IMR-90 (cell line): ENCODE data around the gene CAMK2N1. TPM values are rescaled to one million over a fixed set of nuclear protein-coding genes. Genes with fewer than 3 reads are reported as not detected.

Experiments
- ATAC-seq: fragments of 200-7000 bp; cut with Tn5 transposase; 2 replicates; pipeline ENCODE4 v1.9.1; 2020; ENCODE audit warnings: low read depth, mild to moderate bottlenecking, moderate library complexity
- BruUV-seq: library from RNA; stranded (reverse); fragments of 400-500 nt; replicated peaks from 2 replicates; lab custom pipeline; 2021; lab: Mats Ljungman, UMichigan
- CTCF ChIA-PET: fragments of 300-600 bp; formaldehyde crosslinking; extraction: SDS; loops from one replicate; lab custom pipeline; 2021; ENCODE audit warnings: antibody characterized with exemption; lab: Yijun Ruan, JAX
- POLR2A ChIA-PET: fragments of 300-600 bp; sonication (Branson Sonifier 250); formaldehyde crosslinking; loops from one replicate; lab custom pipeline; 2022; ENCODE audit warnings: antibody characterized with exemption; ENCODE audit not compliant: unreplicated experiment; lab: Charles Lee
- DNase-seq: peaks from one replicate; pipeline ENCODE4 v3.0.0; 2013
- H2AFZ ChIP-seq: replicated peaks from 2 replicates; pipeline ENCODE3; 2013; ENCODE audit warnings: low read length, mild to moderate bottlenecking; ENCODE audit not compliant: poor library complexity
- H2AK5ac ChIP-seq: 2 replicates; pipeline ENCODE4 v1.6.1; 2013; ENCODE audit warnings: low read depth, low read length, inconsistent platforms
- H2AK9ac ChIP-seq: replicated peaks from 2 replicates; pipeline ENCODE3; 2013; ENCODE audit warnings: mild to moderate bottlenecking, low read depth, low read length, moderate library complexity; ENCODE audit not compliant: poor library complexity
- H2BK120ac ChIP-seq: 2 replicates; pipeline ENCODE4 v1.6.1; 2013; ENCODE audit warnings: low read depth, low read length, inconsistent platforms
- H2BK15ac ChIP-seq: 3 replicates; pipeline ENCODE4 v1.6.1; 2013; ENCODE audit warnings: low read depth, low read length, inconsistent platforms
- H2BK20ac ChIP-seq: 2 replicates; pipeline ENCODE4 v1.6.1; 2013; ENCODE audit warnings: low read depth, mild to moderate bottlenecking, inconsistent platforms, low read length, moderate library complexity
- H2BK5ac ChIP-seq: 2 replicates; pipeline ENCODE4 v1.6.1; 2013; ENCODE audit warnings: mild to moderate bottlenecking, low read depth, low read length, inconsistent platforms; ENCODE audit not compliant: poor library complexity, severe bottlenecking
- H3K14ac ChIP-seq: replicated peaks from 2 replicates; pipeline ENCODE4 v1.6.1; 2013; ENCODE audit warnings: low read depth, low read length, inconsistent platforms
- H3K18ac ChIP-seq: 2 replicates; pipeline ENCODE4 v1.6.1; 2013; ENCODE audit warnings: low read depth, low read length, control low read depth
- H3K23ac ChIP-seq: 2 replicates; pipeline ENCODE4 v1.6.1; 2013; ENCODE audit warnings: low read depth, low read length, inconsistent platforms
- H3K27ac ChIP-seq: 2 replicates; pipeline ENCODE4 v1.5.1; 2013; ENCODE audit warnings: mild to moderate bottlenecking, control low read depth, low read length; ENCODE audit not compliant: insufficient read depth
- H3K27me3 ChIP-seq: 2 replicates; pipeline ENCODE4 v1.6.1; 2013; ENCODE audit warnings: low read length; ENCODE audit not compliant: control insufficient read depth, insufficient read depth
- H3K36me3 ChIP-seq: 2 replicates; pipeline ENCODE4 v1.6.1; 2013; ENCODE audit warnings: low read length, mixed read lengths; ENCODE audit not compliant: control insufficient read depth, insufficient read depth
- H3K4ac ChIP-seq: 2 replicates; pipeline ENCODE4 v1.6.1; 2013; ENCODE audit warnings: low read depth, low read length, inconsistent platforms
- H3K4me1 ChIP-seq: 2 replicates; pipeline ENCODE4 v1.6.1; 2013; ENCODE audit warnings: low read length, mixed read lengths; ENCODE audit not compliant: control insufficient read depth, insufficient read depth
- H3K4me2 ChIP-seq: 2 replicates; pipeline ENCODE4 v1.6.1; 2013; ENCODE audit warnings: low read depth, mild to moderate bottlenecking, control low read depth, low read length, moderate library complexity
- H3K4me3 ChIP-seq: 2 replicates; pipeline ENCODE4 v1.5.1; 2013; ENCODE audit warnings: low read depth, mild to moderate bottlenecking, control low read depth, low read length, moderate library complexity; ENCODE audit not compliant: insufficient read depth
- H3K56ac ChIP-seq: 2 replicates; pipeline ENCODE4 v1.6.1; 2013; ENCODE audit warnings: low read length, inconsistent platforms; ENCODE audit not compliant: insufficient read depth; ENCODE audit errors: extremely low read depth
- H3K79me1 ChIP-seq, 2 experiments: 2 replicates each; pipeline ENCODE4 v1.6.1; 2013; ENCODE audit warnings: low read length in 2 of 2, inconsistent platforms in 1 of 2, low read depth in 1 of 2
- H3K9ac ChIP-seq: 2 replicates; pipeline ENCODE4 v1.6.1; 2013; ENCODE audit warnings: low read depth, low read length, control low read depth
- H3K9me1 ChIP-seq: 2 replicates; pipeline ENCODE4 v1.6.1; 2013; ENCODE audit warnings: low read length, inconsistent platforms; ENCODE audit not compliant: insufficient read depth
- H3K9me3 ChIP-seq: 2 replicates; pipeline ENCODE4 v1.6.1; 2013; ENCODE audit warnings: low read length; ENCODE audit not compliant: control insufficient read depth, insufficient read depth
- H4K20me1 ChIP-seq: 2 replicates; pipeline ENCODE4 v1.6.1; 2013; ENCODE audit warnings: low read length, inconsistent platforms; ENCODE audit not compliant: insufficient read depth
- H4K5ac ChIP-seq: 2 replicates; pipeline ENCODE4 v1.6.1; 2013; ENCODE audit warnings: mild to moderate bottlenecking, low read depth, low read length, control low read depth
- H4K8ac ChIP-seq, 2 experiments: 2 replicates each; pipeline ENCODE4 v1.6.1; 2013; ENCODE audit warnings: low read depth in 2 of 2, low read length in 2 of 2, control low read depth in 1 of 2, inconsistent platforms in 1 of 2
- H4K91ac ChIP-seq: 2 replicates; pipeline ENCODE4 v1.6.1; 2013; ENCODE audit warnings: low read depth, low read length, inconsistent platforms; ENCODE audit not compliant: insufficient read depth
- BHLHE40 ChIP-seq: fragments of 150-350 bp; IDR thresholded peaks from 2 replicates; pipeline ENCODE4 v1.6.1; 2016; ENCODE audit warnings: mild to moderate bottlenecking, low read depth, low read length
- CEBPB ChIP-seq: IDR thresholded peaks from 2 replicates; pipeline ENCODE4 v1.6.1; 2012; ENCODE audit warnings: low read depth, low read length, improper control_type of control experiment
- CHD1 ChIP-seq: IDR thresholded peaks from 2 replicates; pipeline ENCODE4 v1.6.1; 2012; ENCODE audit warnings: low read depth, low read length, improper control_type of control experiment
- FOS ChIP-seq: fragments of 150-350 bp; IDR thresholded peaks from 2 replicates; pipeline ENCODE4 v1.6.1; 2016; ENCODE audit warnings: low read depth, low read length
- MAFK ChIP-seq: IDR thresholded peaks from 2 replicates; pipeline ENCODE4 v1.6.1; 2012; ENCODE audit warnings: low read depth, low read length, improper control_type of control experiment
- MAZ ChIP-seq: IDR thresholded peaks from 2 replicates; pipeline ENCODE4 v1.6.1; 2012; ENCODE audit warnings: low read depth, mild to moderate bottlenecking, low read length, improper control_type of control experiment, moderate library complexity, borderline replicate concordance
- MXI1 ChIP-seq: IDR thresholded peaks from 2 replicates; pipeline ENCODE4 v1.6.1; 2012; ENCODE audit warnings: low read depth, mild to moderate bottlenecking, low read length, moderate library complexity, borderline replicate concordance
- NFE2L2 ChIP-seq: fragments of 150-350 bp; IDR thresholded peaks from 2 replicates; pipeline ENCODE4 v1.6.1; 2016; ENCODE audit warnings: low read depth, mild to moderate bottlenecking, low read length
- POLR2A ChIP-seq: IDR thresholded peaks from 2 replicates; pipeline ENCODE4 v1.6.1; 2012; ENCODE audit warnings: mild to moderate bottlenecking, low read depth, low read length
- RAD21 ChIP-seq: IDR thresholded peaks from 2 replicates; pipeline ENCODE4 v1.6.1; 2012; ENCODE audit warnings: low read length, improper control_type of control experiment
- RCOR1 ChIP-seq: IDR thresholded peaks from 2 replicates; pipeline ENCODE4 v1.6.1; 2012; ENCODE audit warnings: mild to moderate bottlenecking, low read length, improper control_type of control experiment; ENCODE audit not compliant: insufficient replicate concordance
- RFX5 ChIP-seq: IDR thresholded peaks from 2 replicates; pipeline ENCODE4 v1.8.0; 2012; ENCODE audit warnings: low read depth, mild to moderate bottlenecking, low read length, moderate library complexity
- SMC3 ChIP-seq: fragments of 150-350 bp; IDR thresholded peaks from 2 replicates; pipeline ENCODE4 v1.6.1; 2016; ENCODE audit warnings: low read depth, mild to moderate bottlenecking, antibody characterized with exemption, low read length, moderate library complexity
- WGBS, 2 experiments: methylation state at CpG; one replicate each; pipeline versions ENCODE4 v1.1.5 to v1.1.7; 2013; ENCODE audit warnings: missing lambda C conversion rate in 2 of 2; ENCODE audit not compliant: insufficient read length in 1 of 2; ENCODE audit errors: extremely low coverage in 2 of 2; 5-methylcytosine and 5-hydroxymethylcytosine counted together
- dilution Hi-C: fragments of 300-500 bp; cut with HindIII; formaldehyde crosslinking; loops from one replicate; pipeline ENCODE4 v1.14.3; 2018; ENCODE audit warnings: low sequenced_read_pairs; ENCODE audit not compliant: unreplicated experiment
- in situ Hi-C: fragments of 300-500 bp; cut with MboI; formaldehyde crosslinking; loops from 3 replicates; pipeline ENCODE4 v1.14.3; 2019; ENCODE audit warnings: low sequenced_read_pairs, inconsistent platforms, mixed read lengths
- intact Hi-C: fragments of 100-400 bp; cut with micrococcal nuclease; formaldehyde crosslinking; loops from 2 replicates; pipeline ENCODE4 v1.10.0; 2022
- polyA plus RNA-seq, 3 experiments: library from polyadenylated mRNA; depleted of rRNA; stranded (reverse); fragments of >200 nt; gene quantifications; 2 replicates each; pipeline ENCODE4 v1.2.3, GENCODE V29; 2012; ENCODE audit warnings: low replicate concordance in 1 of 3
- total RNA-seq: library from RNA; depleted of rRNA; stranded (reverse); fragments of >200 nt; gene quantifications from 2 replicates; pipeline ENCODE4 v1.2.3, GENCODE V29; 2012
- TF ChIP-seq, protein P1 (sequence below): conservative IDR thresholded peaks from 2 replicates; pipeline ENCODE4 v1.5.1; 2012; ENCODE audit warnings: mild to moderate bottlenecking, low read depth, low read length, improper control_type of control experiment
- TF ChIP-seq, protein P2 (sequence below): fragments of 150-350 bp; IDR thresholded peaks from 2 replicates; pipeline ENCODE4 v1.6.1; 2016; ENCODE audit warnings: low read depth, mild to moderate bottlenecking, low read length, moderate library complexity, borderline replicate concordance
- TF ChIP-seq, protein P3 (sequence below): fragments of 150-350 bp; IDR thresholded peaks from 2 replicates; pipeline ENCODE4 v1.6.1; 2017; ENCODE audit warnings: mild to moderate bottlenecking, antibody characterized with exemption, low read length, low read depth

CAMK2N1 gene
- total and polyA plus RNA-seq, 2 of the 4 experiments (the other 2 are of a cell fraction): 10.2 to 44.4 TPM

DNA sequence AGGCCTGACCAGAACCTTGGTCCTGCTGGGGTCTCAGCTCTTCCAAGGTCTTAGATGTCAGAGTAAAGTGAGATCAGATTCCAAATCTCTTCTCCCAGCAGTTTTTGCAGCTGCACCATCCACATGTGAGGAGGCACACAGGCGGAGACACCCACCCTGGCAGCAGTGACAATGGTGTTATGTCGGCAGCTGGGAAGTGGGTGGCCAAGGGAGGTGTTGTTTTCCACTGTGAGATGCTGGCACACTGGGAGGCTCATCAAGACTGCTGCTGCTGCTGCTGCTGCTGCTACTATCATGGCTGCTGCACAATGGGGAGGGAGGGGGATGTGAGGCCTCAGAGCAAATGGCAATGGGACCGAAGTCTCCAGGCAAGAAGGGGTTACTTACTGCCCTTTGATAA, 23.6 kb downstream of the CAMK2N1 start:
- Histone ChIP-seq H2AK9ac (no peak overlapping the region), H3K27ac (no peak overlapping the region), H3K14ac (no peak overlapping the region), H3K4me2 (no peak overlapping the region), H3K4me3 (no peak overlapping the region), H3K36me3 (no peaks in the 10 kb centered on the region), H3K79me1 (no peaks in the 10 kb centered on the region), H3K23ac (no peak overlapping the region), H3K27me3 (peaks cover 66% of the 10 kb centered on the region), H2BK5ac (no peak overlapping the region), H2BK15ac (no peak overlapping the region), H3K9me1 (no peaks in the 10 kb centered on the region), H4K91ac (no peak overlapping the region), H3K9ac (no peak overlapping the region), H3K9me3 (no peaks in the 10 kb centered on the region; the same call in none of the 2 replicates), H4K8ac (no peak overlapping the region), H4K5ac (no peak overlapping the region), H3K18ac (no peak overlapping the region), H2AFZ (no peak overlapping the region), H3K4ac (no peak overlapping the region), H3K56ac (no peak overlapping the region), H2BK20ac (no peak overlapping the region), H2AK5ac (no peak overlapping the region), H3K4me1 (no peaks in the 10 kb centered on the region), H4K20me1 (no peaks in the 10 kb centered on the region), H2BK120ac (no peak overlapping the region)
- dilution Hi-C loops: no loop called here
- in situ Hi-C loops: no loop called here
- ChIA-PET CTCF (no interaction called here), POLR2A (no interaction called here)
- ATAC-seq (no peak), DNase-seq (no peak)
- WGBS, 2 experiments: no CpG with 5 or more reads among the region's 3 CpGs
- TF ChIP-seq BHLHE40 (no peak), RAD21 (no peak), RCOR1 (no peak), POLR2A (no peak), MAFK (no peak), MXI1 (no peak), NFE2L2 (no peak), FOS (no peak), MAZ (no peak), SMC3 (no peak), CHD1 (no peak), CEBPB (no peak), RFX5 (no peak)
- TF ChIP-seq, protein P1, sequence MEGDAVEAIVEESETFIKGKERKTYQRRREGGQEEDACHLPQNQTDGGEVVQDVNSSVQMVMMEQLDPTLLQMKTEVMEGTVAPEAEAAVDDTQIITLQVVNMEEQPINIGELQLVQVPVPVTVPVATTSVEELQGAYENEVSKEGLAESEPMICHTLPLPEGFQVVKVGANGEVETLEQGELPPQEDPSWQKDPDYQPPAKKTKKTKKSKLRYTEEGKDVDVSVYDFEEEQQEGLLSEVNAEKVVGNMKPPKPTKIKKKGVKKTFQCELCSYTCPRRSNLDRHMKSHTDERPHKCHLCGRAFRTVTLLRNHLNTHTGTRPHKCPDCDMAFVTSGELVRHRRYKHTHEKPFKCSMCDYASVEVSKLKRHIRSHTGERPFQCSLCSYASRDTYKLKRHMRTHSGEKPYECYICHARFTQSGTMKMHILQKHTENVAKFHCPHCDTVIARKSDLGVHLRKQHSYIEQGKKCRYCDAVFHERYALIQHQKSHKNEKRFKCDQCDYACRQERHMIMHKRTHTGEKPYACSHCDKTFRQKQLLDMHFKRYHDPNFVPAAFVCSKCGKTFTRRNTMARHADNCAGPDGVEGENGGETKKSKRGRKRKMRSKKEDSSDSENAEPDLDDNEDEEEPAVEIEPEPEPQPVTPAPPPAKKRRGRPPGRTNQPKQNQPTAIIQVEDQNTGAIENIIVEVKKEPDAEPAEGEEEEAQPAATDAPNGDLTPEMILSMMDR: no peak
- TF ChIP-seq, protein P2, sequence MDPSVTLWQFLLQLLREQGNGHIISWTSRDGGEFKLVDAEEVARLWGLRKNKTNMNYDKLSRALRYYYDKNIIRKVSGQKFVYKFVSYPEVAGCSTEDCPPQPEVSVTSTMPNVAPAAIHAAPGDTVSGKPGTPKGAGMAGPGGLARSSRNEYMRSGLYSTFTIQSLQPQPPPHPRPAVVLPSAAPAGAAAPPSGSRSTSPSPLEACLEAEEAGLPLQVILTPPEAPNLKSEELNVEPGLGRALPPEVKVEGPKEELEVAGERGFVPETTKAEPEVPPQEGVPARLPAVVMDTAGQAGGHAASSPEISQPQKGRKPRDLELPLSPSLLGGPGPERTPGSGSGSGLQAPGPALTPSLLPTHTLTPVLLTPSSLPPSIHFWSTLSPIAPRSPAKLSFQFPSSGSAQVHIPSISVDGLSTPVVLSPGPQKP: no peak
- TF ChIP-seq, protein P3, sequence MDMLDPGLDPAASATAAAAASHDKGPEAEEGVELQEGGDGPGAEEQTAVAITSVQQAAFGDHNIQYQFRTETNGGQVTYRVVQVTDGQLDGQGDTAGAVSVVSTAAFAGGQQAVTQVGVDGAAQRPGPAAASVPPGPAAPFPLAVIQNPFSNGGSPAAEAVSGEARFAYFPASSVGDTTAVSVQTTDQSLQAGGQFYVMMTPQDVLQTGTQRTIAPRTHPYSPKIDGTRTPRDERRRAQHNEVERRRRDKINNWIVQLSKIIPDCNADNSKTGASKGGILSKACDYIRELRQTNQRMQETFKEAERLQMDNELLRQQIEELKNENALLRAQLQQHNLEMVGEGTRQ: no peak
- BruUV-seq: no TSS peak
- intact Hi-C loops: no loop called here
